ENCODE results near the gene RBBP8NL.
"Not testable (repeated sequence)": the region's sequence is repeated elsewhere in the genome, so short reads cannot be mapped to it uniquely, and the experiment has no call there.

RBBP8NL gene

DNA sequence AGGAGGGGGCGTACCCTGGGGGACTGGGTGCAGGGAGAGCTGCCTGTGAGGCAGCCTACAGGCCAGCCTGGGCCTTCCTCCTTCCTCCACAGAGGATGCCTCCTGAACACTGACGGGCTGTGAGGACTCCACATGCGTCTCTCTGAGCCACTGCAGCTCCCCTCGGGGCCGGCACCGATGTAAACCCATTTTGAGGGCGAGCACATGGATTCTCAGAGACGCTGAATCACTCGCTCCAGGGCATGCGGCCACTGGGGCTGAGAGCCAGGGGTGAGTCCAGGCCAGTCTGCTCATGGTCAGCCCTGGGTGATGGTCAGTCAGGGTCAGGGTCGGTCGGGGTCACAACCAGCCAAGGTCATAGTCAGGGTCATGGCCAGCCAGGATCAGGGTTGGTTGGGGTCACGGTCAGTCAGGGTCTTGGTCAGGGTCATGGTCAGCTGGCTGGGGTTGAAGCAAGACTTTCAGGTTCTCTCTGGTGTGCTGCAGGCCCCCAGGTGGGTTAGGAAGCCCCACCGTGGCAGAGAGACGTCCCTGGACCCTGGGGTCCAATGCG, 14.7 kb upstream of the RBBP8NL start:
- no peak for DNase-seq (ENCODE audit: low spot score)

DNA sequence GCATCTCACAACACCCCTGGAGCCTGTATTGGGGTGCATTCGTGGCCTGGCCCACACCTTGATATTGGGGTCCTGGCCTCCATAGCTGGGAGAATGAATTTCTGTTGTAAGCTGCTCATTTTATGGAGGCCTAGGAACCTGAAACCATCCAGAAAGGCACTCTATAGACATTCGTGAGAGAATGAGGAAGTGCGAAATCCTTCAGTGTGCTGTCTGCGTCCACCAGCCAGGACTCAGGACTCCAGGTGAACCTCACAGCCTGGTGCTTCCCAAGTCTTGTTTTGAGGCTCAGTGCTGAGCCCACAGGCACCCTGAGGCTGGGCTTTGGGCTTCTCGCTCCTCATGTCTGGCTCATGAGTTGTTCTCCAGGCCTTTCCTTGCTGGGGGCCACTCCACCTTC, 11.9 kb upstream of the RBBP8NL start:
- no peak for DNase-seq (ENCODE audit: low spot score)

DNA sequence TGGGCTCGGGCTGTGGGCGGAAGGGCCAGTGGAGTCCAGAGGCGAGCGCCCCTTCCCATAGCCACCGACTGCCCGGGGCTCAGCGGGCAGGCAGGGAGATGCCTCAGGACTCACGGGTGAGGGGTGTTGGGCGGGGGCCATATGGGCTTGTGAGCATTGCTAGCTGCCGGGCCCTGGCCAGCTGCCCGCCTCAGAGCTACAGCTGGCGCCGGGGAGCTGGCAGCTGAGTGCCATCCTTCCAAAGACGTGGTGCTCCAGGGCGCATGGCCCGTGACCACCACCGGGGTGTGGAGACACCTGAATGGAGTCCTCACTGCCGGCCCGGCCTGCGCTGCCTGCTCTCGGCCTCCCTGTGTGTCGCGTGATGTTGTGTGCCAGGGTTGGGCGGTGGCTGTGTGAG, 10.6 kb upstream of the RBBP8NL start:
- no peak for DNase-seq (ENCODE audit: low spot score)

DNA sequence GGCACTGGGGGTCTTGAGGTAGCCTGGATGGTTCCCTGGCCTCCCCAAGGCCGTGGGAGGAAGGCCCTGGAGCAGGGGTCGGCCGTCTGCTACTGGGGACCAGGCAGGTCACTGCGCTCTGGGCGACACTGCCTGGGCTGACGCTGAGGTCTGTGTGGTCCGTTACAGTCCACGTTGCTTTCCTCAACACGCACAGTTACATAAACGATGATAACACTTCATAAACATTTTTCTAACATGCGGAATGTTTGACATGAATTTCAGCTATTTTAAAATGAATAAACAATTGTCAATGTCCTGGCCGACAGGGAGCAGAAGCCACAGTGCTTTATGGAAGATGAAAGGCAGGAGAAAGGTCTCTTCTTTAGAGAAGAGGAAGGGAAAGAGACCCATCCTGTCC, 10.2 kb upstream of the RBBP8NL start:
- no peak for DNase-seq (ENCODE audit: low spot score)

DNA sequence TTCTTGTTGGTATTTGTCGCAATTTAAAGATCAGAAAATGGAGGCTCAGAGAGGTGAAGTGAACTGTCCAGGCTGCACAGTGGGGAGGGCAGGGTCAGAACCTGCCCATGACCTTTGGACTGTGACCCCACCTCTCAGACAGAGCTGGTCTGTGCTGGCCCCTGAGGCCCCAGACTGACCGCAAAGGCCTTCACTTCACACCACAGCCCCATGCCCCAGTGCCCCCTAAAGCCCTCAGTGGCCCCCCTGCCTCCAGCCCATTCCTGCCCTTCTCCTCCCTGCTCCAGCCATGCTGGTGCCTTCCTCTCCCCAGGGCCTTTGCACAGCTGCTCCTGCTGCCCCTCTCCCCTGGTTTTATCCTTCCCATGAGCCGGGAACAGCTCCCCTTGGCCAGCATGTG, 9.4 kb upstream of the RBBP8NL start:
- DNase-seq (ENCODE audit: low spot score), result no peak

DNA sequence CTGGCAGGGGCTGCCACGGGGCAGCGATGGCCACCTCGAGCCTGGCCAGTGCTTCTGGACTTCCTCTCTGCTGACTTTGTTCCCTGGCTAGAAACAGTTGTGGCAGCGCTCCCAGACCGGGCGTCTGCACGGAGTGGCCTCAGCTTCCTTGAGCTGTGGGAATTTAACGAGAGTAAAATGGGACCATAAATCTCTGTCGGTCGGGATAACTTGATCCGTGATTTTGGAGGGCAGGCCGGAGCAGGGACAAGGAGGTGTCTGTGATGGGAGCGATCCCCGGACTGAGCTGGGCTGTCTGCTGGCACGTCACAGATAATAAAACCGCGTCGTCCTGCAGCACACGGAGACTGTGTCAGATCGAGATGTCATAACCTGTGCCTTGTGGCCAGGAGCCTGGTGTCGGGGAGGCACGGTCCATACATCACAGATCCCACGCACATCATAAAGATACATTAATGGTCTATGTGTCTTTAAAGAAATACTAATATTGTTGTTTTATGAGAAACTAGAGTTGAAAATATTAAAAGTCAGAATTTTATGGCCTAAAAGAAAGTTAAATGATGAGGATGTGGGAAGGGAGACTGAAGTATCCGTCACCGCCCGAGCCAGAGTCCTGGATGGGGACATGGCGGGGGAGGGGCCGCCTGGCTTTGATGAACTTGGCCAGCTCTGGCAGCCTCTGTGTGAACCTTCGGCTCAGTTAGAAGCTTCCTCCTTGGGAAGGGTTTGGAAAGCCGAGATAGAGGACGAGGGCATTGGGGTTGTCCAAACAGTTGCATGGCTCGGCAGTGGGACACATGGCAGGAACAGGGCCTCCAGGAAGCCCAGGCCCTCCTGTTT, 6.5 kb upstream of the RBBP8NL start:
- no peak for DNase-seq (ENCODE audit: low spot score)

DNA sequence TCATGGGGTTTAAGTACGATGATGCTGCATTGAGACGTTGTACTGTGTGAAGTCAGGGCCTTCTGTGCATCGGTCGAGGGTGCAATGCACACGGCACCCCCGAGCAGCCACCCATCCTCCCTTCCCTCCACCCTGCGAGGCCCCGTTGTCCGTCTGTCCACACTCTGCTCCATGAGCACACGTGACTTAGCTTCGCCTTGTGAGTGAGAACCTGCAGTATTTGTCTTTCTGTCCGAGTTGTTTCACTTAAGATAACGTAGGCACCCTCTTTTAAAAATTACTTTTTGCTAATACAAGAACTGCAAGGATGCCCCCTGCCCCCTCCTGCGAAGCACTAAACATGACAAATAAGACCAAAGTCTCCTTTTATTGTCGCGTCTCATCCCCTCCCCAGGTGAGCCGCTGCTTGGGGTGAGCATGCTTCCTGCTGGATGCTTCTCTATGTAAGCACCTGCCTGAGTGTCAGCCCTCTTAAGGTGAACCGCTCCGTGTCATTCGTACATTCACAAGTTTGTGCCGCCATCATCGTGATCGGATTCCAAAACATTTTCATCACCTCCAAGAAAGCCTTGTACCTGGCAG, 3.6 kb upstream of the RBBP8NL start:
- DNase-seq (ENCODE audit: low spot score), result no peak

DNA sequence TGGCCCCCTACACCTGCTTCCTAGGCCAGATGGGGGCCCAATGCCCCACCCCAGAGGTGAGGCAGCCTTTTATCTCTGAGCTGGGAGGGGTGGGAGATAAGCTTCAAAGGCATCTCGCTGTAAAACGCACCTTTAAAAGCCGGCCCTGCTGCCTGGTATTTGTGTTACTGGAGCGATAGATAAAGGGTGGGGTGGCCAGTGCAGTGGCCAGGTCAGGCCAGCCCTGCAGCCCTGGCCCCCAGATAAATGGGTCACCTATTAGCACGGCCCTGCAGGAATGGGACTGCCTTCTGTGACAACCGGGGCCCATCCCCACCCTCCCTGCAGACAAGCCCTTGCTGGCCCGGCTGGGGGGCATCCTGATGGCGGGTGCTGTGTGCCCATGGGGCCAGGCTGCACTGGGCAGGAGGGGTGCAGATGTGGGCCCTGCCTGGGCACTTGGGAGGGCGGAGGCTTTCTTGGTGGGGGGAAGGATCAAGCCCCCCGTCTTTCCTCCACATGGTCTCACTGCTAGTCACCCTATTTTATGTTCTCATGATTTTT, 3.0 kb upstream of the RBBP8NL start:
- DNase-seq (ENCODE audit: low spot score), result no peak

DNA sequence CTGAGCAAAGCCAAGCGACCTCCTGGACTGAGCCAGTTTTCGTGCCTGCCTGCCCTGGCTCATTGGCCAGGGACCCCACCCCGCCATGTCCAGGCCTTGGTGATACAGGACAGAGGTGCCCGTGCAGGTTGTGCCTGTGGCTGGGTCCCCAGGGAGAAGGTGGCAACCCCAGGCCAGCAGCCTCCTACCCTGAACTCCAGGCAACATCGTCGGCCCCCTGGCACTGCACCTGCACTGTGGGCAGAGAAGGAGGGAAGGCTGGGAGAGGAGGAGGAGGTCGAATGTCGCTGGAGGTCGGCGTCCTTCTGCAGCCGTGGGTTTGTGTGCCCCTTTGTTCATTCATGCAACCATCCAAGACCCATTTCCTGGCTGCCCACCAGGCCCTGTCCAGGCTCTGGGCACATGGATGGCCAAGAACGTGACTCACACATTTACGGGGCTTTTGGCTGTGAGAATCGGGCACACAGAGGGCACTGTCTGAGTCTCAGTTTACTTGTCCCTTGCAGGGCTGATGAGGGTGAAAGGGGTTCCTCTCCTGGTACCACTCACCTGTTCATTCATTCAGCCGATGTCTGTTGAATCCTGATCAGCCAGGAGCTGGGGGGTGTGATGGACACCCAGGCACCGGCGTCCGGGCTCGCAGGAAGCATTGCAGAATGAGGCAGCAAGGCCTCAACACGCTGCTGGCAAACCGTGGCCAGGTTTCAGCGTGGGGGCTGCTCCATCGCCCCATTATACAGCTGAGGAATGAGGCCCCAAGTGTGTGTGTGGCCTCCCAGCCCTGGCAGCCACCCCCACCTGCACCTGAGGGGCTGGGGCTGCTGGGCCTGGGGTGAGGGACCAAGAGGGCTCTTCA, 2.3 kb upstream of the RBBP8NL start:
- DNase-seq (ENCODE audit: low spot score), result no peak

DNA sequence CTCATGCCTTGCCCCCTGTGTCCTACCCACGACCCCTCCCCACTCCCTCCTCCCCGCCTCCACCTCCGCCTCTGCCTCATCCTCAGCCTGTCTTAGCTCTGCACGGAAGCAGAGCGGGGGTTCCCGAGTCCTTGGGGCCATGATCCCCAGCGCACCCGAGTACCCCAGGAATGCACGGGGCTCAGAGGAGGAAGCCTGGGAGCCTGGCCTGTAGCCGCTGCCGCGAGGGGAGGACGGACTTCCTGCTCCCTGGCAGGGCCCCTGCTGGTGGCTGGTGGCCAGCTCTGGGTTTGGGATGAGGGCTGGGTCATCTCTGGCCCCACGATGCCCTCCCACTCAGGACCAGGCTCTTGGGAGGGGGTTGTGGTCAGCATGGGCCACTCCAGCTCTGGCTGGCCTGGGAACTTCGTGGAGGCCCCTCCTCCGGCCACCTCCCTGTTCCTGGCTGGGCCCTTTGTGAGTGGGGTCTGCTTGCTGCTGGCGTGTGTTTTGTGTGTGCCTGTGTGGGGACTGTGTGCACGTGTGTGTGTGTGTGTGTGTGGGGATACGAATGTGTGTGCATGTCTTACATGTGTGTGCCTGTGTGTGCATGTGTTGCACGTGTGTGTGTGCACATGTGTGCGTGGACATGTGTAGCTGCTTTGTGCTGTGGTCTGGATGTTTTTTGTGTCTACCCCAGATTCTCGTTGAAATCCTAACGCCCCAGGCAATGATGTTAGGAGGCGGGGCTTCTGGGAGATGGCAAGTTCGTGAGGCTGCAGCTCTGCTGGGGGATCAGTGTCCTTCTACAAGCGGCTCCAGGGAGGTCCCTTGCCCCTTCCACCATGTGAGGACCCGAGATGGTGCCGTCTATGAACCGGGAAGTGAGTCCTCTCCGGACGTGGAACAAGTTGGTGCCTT, 1.3 kb upstream of the RBBP8NL start:
- DNase-seq (ENCODE audit: low spot score), result no peak

DNA sequence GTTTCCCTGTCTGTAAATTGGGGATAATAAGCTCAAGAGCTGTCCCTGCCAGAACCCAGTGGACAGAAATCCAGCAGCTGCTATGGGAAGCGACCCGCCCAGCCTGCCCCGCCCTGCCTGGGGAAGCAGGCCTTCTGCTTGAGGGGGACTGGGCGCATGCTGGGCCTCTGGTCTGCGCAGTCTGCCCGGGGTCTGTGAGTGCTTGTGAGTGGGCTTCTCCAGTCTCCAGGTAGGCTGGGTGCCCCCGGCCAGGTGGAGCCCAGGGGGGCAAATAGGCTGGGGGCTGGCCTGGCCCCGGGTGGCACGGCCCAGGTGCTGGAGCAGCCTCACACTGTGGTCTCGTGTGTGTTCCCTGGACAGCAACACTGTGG, 648 bp upstream of the RBBP8NL start:
- no peak for DNase-seq (ENCODE audit: low spot score)

DNA sequence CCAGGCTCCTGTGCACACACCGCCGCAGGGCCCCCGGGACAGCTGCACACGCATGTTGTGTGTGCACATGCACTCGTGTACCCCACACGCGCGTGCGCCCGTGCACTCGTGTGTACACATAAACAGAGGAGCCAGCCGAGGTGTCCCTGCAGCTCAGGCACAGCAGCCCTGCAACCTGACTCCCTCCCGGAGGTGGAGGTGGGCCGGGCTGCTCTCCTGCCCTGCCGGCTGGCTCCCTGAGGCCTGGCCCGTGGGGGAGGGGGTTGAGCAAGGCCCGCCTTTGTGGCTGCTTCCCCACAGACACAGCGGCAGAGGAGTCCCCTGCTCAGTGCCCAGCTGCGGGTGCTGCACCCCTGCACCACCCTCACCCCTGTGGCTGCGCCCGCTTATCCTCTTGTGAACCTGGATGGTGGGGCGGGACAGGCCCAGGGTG, 624 bp downstream of the RBBP8NL start:
- DNase-seq (ENCODE audit: low spot score), result no peak

DNA sequence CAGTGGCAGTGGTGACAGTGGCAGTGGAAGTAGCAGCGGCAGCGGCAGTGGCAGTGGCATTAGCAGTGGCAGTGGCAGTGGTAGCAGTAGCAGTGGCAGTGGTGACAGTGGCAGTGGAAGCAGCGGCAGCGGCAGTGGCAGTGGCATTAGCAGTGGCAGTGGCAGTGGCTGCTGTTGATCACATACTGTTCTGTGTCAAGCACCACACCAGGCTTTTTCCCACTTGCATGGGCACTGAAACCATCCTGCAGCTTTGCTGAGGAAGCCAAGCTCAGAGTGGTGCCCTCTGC, 1.3 kb downstream of the RBBP8NL start:
- DNase-seq (ENCODE audit: low spot score), result not testable (repeated sequence)

DNA sequence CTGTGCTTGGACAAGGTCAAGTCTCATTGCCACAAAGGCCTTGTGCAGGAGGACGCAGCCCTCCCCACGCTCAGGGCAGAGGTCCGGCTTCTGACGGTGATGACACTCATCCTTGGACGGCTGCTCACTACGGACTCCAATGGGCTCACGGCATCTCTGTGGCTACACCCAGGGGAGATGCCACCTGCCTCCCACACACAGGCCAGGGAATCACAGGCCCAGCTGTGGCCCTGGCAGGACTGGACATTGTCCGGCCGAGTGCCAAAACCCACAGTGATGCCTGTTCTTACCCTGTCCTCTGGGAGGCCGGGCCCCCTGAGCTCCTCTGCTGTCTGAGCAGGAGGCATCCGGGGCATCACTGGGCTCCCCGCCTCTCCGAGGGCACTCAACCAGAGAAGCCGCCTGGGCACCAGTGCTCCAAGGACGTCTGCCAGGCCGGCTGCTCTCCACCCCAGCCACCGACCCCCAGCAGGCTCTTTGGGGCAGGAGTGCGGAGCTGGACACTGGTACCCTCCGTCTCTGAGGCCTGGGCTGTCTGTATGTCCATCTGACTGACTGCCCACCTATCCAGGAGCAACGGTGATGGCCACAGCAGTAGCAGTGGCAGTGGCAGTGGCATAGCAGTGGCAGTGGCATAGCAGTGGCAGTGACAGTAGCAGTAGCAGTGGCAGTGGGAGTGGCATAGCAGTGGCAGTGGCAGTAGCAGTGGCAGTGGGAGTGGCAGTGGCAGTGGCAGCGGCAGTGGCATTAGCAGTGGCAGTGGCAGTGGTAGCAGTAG, 1.9 kb downstream of the RBBP8NL start:
- DNase-seq (ENCODE audit: low spot score), result no peak

DNA sequence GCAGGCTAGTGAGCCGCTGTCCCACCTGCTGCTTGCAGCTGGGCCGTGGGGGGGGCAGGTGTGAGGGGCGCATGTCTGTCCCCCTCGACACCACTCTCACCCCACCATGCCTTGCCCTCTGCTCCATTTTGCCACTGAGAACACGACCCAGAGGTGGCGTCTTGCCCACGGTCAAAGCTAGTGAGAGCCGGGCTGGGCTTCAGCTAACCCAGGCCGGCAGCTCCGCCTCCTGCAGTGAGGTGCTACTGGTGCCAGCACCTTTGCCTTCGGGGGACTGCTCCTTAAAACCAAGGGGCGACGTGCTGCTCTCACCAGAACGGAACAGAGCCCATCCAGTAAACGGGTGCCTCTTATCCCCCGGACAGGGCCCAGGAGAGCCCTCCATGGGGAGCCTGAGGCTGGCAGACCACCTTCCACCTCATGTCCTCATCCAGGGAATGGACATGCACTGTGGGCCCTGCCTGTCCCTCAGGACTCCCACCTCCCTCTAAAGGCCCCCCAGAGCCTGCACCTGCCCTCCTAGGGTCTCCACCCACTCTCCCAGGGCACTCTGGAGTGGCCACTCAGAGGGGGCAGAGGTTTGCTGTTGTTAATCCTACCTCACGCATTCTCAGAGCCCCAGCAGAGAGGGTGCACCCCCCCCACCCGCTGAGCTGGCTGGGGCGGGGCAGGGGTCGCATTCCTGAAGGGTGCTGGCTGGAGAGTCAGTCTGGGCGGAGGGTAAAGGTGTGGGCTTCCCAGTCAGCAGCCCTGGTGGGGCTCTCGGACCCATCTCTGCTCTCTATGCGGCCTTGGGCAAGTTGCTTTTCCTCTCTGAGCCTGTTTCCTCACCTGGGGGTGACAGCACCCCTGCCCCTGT, 2.9 kb downstream of the RBBP8NL start:
- no peak for DNase-seq (ENCODE audit: low spot score)

DNA sequence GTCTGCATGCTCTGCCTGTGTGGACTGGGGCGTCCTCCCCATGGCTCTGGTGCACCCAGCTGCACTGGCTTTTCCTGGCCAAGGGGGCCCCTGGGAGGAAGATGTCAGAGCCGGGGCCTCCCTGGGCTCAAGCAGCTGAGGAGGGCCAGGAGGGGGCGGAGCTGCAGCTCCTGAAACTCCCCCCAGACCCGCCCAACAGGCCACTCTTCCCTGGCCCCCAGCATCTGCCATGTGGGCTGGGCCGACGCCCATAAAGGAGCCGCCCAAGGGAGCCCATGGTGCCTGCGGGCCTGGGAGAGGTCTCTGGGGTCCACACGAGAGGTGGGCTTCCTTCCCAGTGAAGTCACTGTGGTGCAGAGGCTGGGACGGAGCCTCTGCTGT, 4.0 kb downstream of the RBBP8NL start:
- no peak for DNase-seq (ENCODE audit: low spot score)

DNA sequence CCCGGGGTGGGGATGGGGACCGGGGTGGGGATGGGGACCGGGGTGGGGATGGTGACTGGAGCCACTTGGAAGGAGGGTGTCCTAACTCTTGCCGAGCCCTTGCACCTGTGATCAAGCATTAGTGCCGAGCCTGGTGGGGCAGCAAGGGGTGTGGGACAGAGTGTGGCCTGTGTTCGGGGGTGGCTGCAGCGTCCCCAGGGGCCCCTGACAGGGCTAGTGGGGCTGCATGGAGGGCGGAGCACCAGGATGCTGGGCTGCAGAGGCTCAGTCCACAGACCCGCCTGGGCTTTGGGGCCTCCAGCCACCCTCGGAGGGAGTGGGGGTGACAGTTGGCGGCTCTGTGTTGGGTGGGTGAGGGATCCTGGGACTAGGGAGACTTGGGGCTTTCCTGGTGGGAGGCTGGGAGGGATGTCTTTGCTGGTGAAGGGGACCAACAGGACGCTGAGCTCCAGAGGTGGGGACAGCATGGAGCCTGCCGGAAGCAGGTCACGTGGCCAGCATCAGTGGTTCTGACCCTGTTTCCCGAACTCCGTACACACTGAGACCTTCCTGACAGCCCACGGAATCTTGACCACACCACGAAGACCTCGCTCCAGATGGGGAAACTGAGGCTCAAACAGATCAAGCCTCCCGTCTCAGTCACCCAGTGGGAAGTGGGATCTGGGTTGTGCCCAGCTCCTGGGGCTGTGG, 4.6 kb downstream of the RBBP8NL start:
- DNase-seq (ENCODE audit: low spot score), result no peak

DNA sequence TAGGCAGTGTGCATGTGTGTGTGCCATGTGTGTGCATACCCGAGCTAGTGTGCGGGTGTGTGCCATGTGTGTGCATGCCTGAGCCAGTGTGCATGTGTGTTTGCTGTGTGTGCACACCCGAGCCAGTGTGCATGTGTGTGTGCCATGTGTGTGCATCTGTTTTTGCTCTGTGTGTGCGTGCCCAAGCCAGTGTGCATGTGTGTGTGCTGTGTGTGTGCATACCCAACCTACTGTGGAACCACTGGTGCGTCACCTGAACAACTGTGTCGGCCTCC, 5.7 kb downstream of the RBBP8NL start:
- DNase-seq (ENCODE audit: low spot score), result no peak
